Neural progenitor cell (in vitro differentiated cells): Measurements from ENCODE around the gene NUDT8. TPM values are rescaled to one million over a fixed set of nuclear protein-coding genes. Genes with fewer than 3 reads are reported as not detected.
A peak's percentile ranks its signal among the peaks of the same experiment; 100 is the strongest.

Source experiments
- DNase-seq: peaks from one replicate; pipeline ENCODE4 v3.0.0-alpha.2; 2016; ENCODE audit warnings: low spot score
- H2AFZ ChIP-seq: fragments of 200-600 bp; sonication (generic); replicated peaks from 2 replicates; pipeline ENCODE4 v1.6.1; 2016; ENCODE audit warnings: antibody characterized with exemption
- H3F3A ChIP-seq: fragments of 200-600 bp; sonication (generic); 2 replicates; pipeline ENCODE4 v1.6.1; 2016; ENCODE audit warnings: antibody characterized with exemption, low read depth
- H3K27ac ChIP-seq: fragments of 200-600 bp; sonication (generic); 2 replicates; pipeline ENCODE4 v1.5.1; 2016; ENCODE audit warnings: mild to moderate bottlenecking
- H3K27me3 ChIP-seq: fragments of 200-600 bp; sonication (generic); 2 replicates; pipeline ENCODE4 v1.6.1; 2016; ENCODE audit warnings: mild to moderate bottlenecking, moderate library complexity
- H3K36me3 ChIP-seq: fragments of 200-600 bp; sonication (generic); 2 replicates; pipeline ENCODE4 v1.5.1; 2016
- H3K4me1 ChIP-seq: fragments of 200-600 bp; sonication (generic); 2 replicates; pipeline ENCODE4 v1.6.1; 2016; ENCODE audit warnings: mixed run types
- H3K4me2 ChIP-seq: fragments of 200-600 bp; sonication (generic); 2 replicates; pipeline ENCODE4 v1.6.1; 2016
- H3K4me3 ChIP-seq: fragments of 200-600 bp; sonication (generic); 2 replicates; pipeline ENCODE4 v1.5.1; 2016
- H3K79me2 ChIP-seq: fragments of 200-600 bp; sonication (generic); 2 replicates; pipeline ENCODE4 v1.6.1; 2016; ENCODE audit warnings: low read depth
- H3K9ac ChIP-seq: fragments of 200-600 bp; sonication (generic); 2 replicates; pipeline ENCODE4 v1.6.1; 2016
- H3K9me3 ChIP-seq: fragments of 200-600 bp; sonication (generic); 2 replicates; pipeline ENCODE4 v1.5.1; 2016; ENCODE audit warnings: low read depth
- H4K20me1 ChIP-seq: fragments of 200-600 bp; sonication (generic); 2 replicates; pipeline ENCODE4 v1.6.1; 2016; ENCODE audit warnings: low read depth
- H3K27ac Mint-ChIP-seq: 3 replicates; pipeline ENCODE4 v1.8.0; 2021; ENCODE audit warnings: mixed read lengths
- H3K27me3 Mint-ChIP-seq: 2 replicates; pipeline ENCODE4 v1.8.0; 2022; ENCODE audit warnings: low read depth, mild to moderate bottlenecking, inconsistent platforms, moderate library complexity, mixed read lengths; ENCODE audit not compliant: insufficient read depth
- H3K36me3 Mint-ChIP-seq: 3 replicates; pipeline ENCODE4 v1.8.0; 2021; ENCODE audit warnings: mixed read lengths
- H3K4me1 Mint-ChIP-seq: 3 replicates; pipeline ENCODE4 v1.8.0; 2021; ENCODE audit warnings: mixed read lengths
- H3K4me3 Mint-ChIP-seq: 3 replicates; pipeline ENCODE4 v1.8.0; 2021; ENCODE audit warnings: mild to moderate bottlenecking, moderate library complexity, mixed read lengths
- H3K9me3 Mint-ChIP-seq: 3 replicates; pipeline ENCODE4 v1.8.0; 2020; ENCODE audit warnings: mixed read lengths
- CTCF ChIP-seq: fragments of 200-600 bp; sonication (generic); IDR thresholded peaks from 2 replicates; pipeline ENCODE4 v1.5.1; 2017; ENCODE audit warnings: antibody characterized with exemption, mild to moderate bottlenecking
- EZH2 ChIP-seq: fragments of 200-600 bp; sonication (generic); IDR thresholded peaks from 2 replicates; pipeline ENCODE4 v1.6.1; 2017; ENCODE audit warnings: antibody characterized with exemption, mild to moderate bottlenecking, moderate library complexity
- EZH2phosphoT487 ChIP-seq: fragments of 200-600 bp; sonication (generic); IDR thresholded peaks from 2 replicates; pipeline ENCODE4 v1.6.1; 2017; ENCODE audit warnings: antibody characterized with exemption
- total RNA-seq: library from RNA; depleted of rRNA; stranded (reverse); fragments of >200 nt; gene quantifications from 2 replicates; pipeline ENCODE4 v1.2.3, GENCODE V29; 2015; ENCODE audit warnings: low replicate concordance

Gene NUDT8
- total RNA-seq, 1 donor from 2014 or later: 1.6 TPM

GRCh38 chr11:67641338-67642172, 11.8 kb upstream of the NUDT8 start:
- no peak for TF ChIP-seq EZH2
- no peak for TF ChIP-seq EZH2phosphoT487
- TF ChIP-seq CTCF: no peak
- Mint-ChIP-seq H3K9me3 (peaks cover 2% of the 10 kb centered on the region), H3K27me3 (peaks cover 20% of the 10 kb centered on the region), H3K4me1 (peaks cover 7% of the 10 kb centered on the region), H3K36me3 (no peaks in the 10 kb centered on the region), H3K27ac (peak overlapping the region; percentile 50), H3K4me3 (no peak overlapping the region)
- no peaks in the 10 kb centered on the region for H3F3A ChIP-seq
- DNase-seq: no peak
- H3K27ac ChIP-seq: no peak overlapping the region
- H3K9ac ChIP-seq: no peak overlapping the region
- H3K4me2 ChIP-seq: no peak overlapping the region
- H3K4me3 ChIP-seq: no peak overlapping the region
- H3K4me1 ChIP-seq: peaks cover 6% of the 10 kb centered on the region
- H3K9me3 ChIP-seq: no peaks in the 10 kb centered on the region
- no peaks in the 10 kb centered on the region for H3K79me2 ChIP-seq
- H4K20me1 ChIP-seq: no peaks in the 10 kb centered on the region
- peaks cover 24% of the 10 kb centered on the region for H3K27me3 ChIP-seq
- no peak overlapping the region for H2AFZ ChIP-seq
- H3K36me3 ChIP-seq: no peaks in the 10 kb centered on the region

DNA sequence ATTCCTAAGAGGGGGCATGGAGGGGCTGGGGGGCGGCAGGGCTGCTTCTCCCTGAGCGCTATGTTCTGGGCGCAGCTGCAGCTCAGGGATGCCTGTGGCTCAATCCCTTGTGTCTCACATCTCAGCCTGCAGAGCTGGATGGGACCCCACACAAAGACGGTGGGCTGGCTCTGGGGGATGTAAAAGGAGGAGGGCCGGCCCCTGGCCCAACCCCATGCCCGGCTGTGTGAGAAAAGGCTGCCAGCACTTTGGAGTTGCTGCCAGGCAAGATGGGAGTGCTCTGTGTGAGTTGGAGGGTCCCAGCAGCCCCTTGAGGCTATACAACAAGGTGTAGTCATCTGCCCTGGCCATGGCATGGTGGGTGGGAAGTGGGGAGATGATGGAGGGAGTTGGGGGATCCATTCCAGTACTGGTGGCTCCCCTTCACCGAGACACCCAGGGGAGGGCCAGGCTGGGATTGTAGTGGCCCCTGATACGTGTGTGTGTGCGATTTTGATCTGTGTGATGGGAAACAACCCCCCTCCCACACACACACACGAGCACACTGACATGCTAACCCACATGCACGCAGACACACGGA, 11.1 kb upstream of the NUDT8 start:
- Histone ChIP-seq H3K27me3 (peaks cover 24% of the 10 kb centered on the region), H3K4me2 (no peak overlapping the region), H3K9me3 (no peaks in the 10 kb centered on the region), H3K4me3 (no peak overlapping the region), H4K20me1 (no peaks in the 10 kb centered on the region), H3K4me1 (peaks cover 6% of the 10 kb centered on the region), H3K79me2 (no peaks in the 10 kb centered on the region), H3K9ac (no peak overlapping the region), H3K27ac (no peak overlapping the region), H2AFZ (no peak overlapping the region), H3F3A (no peaks in the 10 kb centered on the region), H3K36me3 (no peaks in the 10 kb centered on the region)
- Mint-ChIP-seq H3K27ac (no peak overlapping the region), H3K4me3 (no peak overlapping the region), H3K4me1 (peaks cover 5% of the 10 kb centered on the region), H3K36me3 (no peaks in the 10 kb centered on the region), H3K27me3 (peaks cover 15% of the 10 kb centered on the region), H3K9me3 (peaks cover 2% of the 10 kb centered on the region)
- peak; percentile 62 for DNase-seq
- no peak for TF ChIP-seq EZH2
- no peak for TF ChIP-seq EZH2phosphoT487
- TF ChIP-seq CTCF: no peak

- Histone ChIP-seq H3F3A (no peaks in the 10 kb centered on the region), H3K9ac (no peak overlapping the region), H3K4me1 (peaks cover 6% of the 10 kb centered on the region), H3K4me2 (no peak overlapping the region), H3K4me3 (no peak overlapping the region), H2AFZ (no peak overlapping the region), H3K36me3 (no peaks in the 10 kb centered on the region), H3K9me3 (no peaks in the 10 kb centered on the region), H3K79me2 (no peaks in the 10 kb centered on the region), H4K20me1 (no peaks in the 10 kb centered on the region), H3K27ac (no peak overlapping the region), H3K27me3 (peaks cover 24% of the 10 kb centered on the region)
- TF ChIP-seq CTCF: peak; percentile 68
- no peak for TF ChIP-seq EZH2
- H3K27me3 Mint-ChIP-seq: peaks cover 14% of the 10 kb centered on the region
- H3K4me1 Mint-ChIP-seq: peaks cover 7% of the 10 kb centered on the region
- H3K27ac Mint-ChIP-seq: peak overlapping the region; percentile 29
- no peak overlapping the region for H3K4me3 Mint-ChIP-seq
- H3K36me3 Mint-ChIP-seq: no peaks in the 10 kb centered on the region
- H3K9me3 Mint-ChIP-seq: peaks cover 2% of the 10 kb centered on the region
- DNase-seq: peak; percentile 85
These were observed 10.5 kb upstream of the NUDT8 start for GRCh38 chr11:67640021-67640757.
